ENCODE measurements around the gene GRID2.

GRID2 gene

GRCh38 chr4:93409035-93409434, 1105.3 kb downstream of the GRID2 start:
- DNase-seq (ENCODE audit: low read depth): no peak

DNA sequence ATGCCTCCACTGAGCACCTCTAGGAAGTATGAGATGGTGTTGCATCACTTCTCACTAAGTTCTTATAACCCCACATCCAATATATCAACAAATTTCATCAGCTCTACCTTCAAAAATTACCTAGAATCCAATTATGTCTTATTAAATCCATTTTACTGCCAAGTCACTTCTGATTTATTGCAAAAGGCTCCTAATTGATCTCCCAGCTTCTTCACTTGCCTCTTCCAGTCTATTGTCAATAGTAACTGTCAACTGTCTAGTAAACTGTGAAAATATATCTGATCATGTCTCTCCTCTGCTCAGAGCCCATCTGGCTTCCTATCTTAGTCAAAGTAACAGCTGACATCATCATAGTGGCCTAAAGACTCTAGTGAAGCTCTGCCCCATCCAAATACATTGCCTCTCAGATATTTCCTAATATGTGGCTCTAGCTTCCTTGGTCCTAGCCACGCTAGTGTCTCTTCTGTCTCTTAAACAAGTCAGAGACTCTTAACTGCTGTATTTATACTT, 1110.3 kb downstream of the GRID2 start:
- no peak for DNase-seq (ENCODE audit: low read depth)

- no peak for DNase-seq (ENCODE audit: low read depth)
Measured at GRCh38 chr4:93416344-93417128, 1112.8 kb downstream of the GRID2 start.

DNA sequence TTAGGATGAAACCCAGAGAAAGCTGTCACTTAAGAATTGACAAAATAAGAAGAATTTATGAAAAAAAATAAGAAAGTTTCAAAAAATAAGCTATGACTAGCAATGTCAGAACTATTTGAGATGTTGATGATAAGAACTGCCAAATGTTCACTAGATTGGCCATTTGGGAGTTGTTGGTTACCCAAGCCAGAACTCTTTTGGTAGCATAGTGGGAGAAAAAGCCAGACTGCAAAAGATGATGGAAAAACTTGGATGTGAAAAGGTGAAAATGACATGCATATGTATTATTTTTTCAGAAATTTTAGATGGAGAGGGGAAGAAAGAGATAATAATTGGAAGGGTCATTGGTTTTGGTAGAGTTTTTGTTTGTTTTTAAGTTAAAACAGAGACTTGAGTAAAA, 1127.6 kb downstream of the GRID2 start:
- DNase-seq (ENCODE audit: low read depth): no peak

DNA sequence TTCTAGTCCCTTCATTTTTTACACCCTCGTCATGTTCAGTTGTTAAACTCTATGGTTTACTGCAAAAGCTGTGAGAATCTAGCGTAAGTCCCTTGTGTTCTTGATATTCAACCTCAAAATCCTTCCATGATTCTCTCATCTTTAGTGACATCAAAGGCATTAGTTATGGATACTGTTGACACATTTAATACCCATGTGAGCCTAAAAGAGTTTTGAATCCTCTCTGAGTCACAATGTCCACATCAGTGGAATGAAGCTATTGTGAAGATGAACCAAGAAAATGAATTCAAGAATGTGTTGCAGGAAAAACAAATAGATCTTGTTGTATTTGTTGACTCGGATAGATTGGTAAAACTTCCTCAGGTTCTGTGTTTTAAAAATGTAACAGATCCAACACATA, 1130.1 kb downstream of the GRID2 start:
- DNase-seq (ENCODE audit: low read depth): no peak

- no peak for DNase-seq (ENCODE audit: low read depth)
Measured at GRCh38 chr4:93436000-93436626, 1132.3 kb downstream of the GRID2 start.

DNA sequence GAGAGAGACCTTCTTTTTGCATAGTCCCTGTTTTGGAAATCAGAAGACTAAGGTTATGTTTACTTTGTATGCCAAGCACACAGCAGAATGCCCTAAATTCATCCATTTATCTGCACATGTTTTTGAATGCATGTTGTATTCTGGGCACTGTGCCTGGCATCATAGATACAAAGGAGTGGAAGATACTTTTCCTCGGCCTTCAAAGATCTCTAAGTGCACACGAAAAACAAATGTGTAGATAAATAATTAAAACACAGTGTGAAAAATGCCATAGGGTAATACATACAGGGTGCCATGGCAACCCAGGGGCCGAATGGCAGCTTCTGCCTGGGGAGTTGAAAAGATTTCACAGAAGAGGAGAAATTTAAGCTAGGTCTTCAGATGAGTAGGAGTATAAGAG, 1134.2 kb downstream of the GRID2 start:
- DNase-seq (ENCODE audit: low read depth): no peak

GRCh38 chr4:93444860-93445259, 1141.1 kb downstream of the GRID2 start:
- no peak for DNase-seq (ENCODE audit: low read depth)

DNA sequence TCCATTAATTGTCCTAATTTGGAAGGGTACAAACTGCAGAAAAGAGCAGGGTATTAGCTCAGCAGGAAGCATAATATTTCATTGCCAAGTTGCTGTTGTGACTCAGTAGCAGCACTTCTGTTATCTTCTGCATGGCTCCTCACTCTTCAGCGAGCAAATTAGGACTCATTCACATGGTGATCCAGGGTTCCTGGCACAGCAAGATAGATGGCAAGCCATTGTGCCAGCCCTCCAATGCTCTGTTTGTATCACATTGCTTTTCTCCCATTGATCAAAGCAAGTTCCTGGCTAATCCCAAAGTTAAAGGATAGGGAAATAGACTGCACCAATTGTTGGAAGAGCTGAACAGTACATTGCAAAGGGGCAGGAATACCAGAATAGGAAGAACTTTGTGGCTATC, 1142.3 kb downstream of the GRID2 start:
- DNase-seq (ENCODE audit: low read depth): no peak

- no peak for DNase-seq (ENCODE audit: low read depth)
Measured at GRCh38 chr4:93448691-93449293, 1145.0 kb downstream of the GRID2 start.

GRCh38 chr4:93451954-93452353, 1148.2 kb downstream of the GRID2 start:
- DNase-seq (ENCODE audit: low read depth): no peak

DNA sequence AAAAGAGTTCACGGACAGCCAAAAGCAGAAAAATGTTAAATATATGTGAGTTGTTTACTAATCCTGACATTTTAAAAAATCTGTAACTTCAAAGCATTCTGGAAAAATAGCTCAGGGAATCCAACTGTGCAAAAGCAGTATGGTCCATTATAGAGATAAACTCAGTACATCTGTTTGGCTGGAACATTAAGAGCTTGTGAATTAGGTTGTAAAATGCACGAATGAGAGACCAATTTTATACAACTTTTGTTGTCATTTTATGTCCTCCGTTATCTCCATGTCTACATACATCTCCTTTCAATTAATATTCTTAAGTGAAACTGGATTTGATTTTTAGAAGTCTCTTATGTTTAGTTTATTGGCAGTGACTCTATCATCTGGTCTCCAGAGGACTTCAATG, 1157.8 kb downstream of the GRID2 start:
- no peak for DNase-seq (ENCODE audit: low read depth)

DNA sequence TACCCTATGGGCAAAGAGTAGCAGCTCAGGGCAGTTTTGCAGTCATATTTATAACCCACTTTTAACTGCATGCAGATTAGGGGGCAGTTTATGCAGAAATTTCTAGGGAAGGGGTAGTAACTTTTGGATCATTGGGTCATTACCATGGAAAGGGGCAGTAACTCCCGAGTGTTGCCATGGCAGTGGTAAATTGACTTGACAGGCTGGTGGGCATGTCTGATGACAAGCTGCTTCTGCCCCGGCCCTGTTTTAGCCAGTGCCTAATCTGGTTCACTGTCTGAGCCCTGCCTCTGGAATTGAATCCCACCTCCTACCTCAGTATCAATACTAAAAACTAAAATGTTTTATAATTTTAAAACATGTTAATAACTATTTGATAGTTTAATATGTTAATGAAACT, 1162.7 kb downstream of the GRID2 start:
- no peak for DNase-seq (ENCODE audit: low read depth)

DNA sequence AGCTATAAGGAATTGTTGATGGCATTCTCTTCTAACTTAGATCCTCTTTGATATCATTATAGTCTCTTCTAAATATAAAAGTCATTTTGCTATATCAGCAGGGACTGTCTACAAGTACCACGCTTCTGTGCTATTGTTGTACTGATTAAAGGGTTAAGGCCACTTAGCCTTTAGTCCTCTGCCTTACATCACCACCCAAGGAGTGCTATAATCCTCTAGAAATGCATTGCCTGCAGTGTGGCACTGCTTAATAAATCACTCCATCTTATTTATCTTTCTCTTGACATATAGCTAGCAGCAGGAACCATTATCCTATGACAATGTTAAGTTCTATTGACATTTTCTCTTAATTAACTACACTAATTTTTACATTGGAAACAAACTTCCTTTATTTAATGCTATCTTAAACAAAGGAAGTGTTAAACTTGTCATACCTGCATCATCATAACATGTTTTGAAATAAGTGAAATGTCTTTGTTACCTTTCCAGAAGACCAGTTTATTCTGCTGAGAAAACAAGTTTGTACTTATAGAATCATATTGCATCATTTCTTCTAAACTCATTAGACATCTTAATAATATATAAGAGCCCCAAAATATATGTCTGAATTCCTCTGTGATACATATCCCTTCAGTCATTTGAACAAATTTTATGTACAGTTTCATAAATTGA, 1163.9 kb downstream of the GRID2 start:
- no peak for DNase-seq (ENCODE audit: low read depth)

DNA sequence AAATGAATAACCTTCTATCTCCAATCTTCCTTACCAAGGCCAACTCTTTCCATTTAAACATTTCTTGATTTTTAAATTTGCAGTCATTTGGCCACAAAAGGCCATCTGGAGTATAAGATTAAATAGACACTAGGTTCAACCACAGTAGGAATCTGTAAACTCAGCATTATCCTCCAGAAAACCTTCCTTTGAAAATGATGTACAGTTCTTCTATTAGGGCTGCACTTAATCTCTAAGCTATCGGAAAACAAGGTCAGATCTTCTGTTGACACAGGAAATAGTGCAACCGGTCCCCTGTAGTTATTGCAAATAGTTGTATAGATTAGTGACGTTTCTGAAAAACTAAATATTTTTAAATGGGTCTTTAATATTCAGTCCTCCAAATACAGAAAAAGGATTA, 1165.8 kb downstream of the GRID2 start:
- DNase-seq (ENCODE audit: low read depth): no peak

DNA sequence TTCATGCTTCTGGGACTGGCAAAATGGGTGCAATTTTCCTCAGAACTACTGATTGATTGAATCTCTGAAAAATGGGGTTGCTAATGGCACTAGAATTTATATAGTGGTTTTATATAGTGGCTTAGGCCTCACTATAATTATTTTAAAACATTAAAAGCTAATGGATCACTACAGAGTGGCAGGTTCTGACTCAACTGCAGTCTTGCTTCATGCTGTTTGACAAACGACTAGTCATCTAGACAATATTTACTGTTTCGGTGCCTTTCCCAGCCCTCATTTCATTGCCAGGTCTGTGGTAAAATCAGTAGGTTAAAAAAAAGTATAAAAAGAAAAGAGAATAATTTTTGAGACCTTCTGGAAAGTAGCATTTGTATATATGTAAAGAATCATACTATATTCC, 1172.0 kb downstream of the GRID2 start:
- DNase-seq (ENCODE audit: low read depth): no peak

DNA sequence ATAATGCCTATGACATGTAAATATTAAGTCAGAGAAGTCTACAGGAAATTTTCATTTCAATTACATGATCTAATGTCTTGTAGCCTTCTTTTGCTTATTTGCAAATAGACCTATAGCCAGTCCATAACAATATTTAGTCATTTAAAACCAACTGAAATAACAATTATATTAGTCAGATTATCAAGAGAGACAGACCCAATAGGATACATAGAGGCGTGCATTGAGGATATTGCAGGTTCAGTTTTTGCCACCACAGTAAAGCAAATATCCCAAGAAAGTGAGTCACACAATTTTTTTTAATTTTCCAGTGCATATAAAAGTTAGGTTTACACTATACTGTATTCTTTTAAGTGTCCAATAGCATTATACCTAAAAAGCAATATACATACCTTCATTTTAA, 1175.0 kb downstream of the GRID2 start:
- DNase-seq (ENCODE audit: low read depth): no peak

DNA sequence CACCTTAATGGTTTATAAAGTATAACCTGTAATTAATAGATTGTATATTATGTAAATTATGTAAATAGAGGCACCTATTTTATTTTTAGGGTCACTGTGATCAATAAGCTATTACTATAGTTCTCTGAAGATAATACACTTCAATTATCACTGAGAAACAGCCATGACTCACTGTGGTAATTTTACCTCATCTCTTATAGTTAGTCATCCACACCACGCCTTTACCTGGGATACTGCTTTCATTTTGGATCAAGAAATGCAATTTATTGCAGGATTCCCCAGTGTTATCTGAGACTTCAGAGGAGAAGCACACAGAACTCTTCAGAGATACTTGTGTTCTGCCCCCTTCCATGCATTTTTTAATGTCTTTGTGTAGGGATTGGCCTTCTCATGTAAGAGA, 1176.7 kb downstream of the GRID2 start:
- DNase-seq (ENCODE audit: low read depth): no peak

GRCh38 chr4:93495346-93495745, 1191.6 kb downstream of the GRID2 start:
- DNase-seq (ENCODE audit: low read depth): no peak

GRCh38 chr4:93501244-93501643, 1197.5 kb downstream of the GRID2 start:
- DNase-seq (ENCODE audit: low read depth): no peak

DNA sequence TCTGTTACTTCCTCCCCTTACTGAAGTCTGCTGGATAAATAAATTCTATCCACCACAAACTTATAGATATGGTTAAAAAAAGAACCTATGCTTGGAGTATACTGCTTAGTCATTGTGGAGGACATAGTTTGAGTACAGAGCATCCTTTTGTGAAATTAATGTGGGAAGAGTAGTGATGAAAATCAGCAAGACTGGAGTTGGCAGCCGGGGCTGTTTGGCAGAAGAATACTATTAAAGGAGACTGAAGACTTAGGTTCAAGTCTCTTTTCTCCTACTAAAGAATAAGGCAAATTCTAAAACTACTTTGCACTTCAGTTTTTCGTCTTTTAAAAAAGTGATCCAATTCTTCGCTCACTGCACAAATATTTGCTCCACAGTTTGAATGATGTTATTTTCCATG, 1198.2 kb downstream of the GRID2 start:
- DNase-seq (ENCODE audit: low read depth): no peak

DNA sequence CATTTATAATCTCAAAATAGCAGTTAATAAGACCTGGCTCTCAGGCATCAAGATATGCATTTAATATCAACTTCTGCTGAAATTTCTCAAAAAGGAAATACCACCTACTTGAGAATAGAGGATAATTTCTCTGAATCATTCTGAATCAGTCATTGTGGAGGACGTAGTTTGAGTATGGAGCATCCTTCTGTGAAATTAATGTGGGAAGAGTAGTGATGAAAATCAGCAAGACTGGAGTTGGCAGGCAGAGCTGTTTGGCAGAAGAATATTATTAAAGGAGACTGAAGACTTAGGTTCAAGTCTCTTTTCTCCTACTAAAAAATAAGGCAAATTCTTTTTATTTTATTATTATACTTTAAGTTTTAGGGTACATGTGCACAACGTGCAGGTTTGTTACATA, 1199.2 kb downstream of the GRID2 start:
- DNase-seq (ENCODE audit: low read depth): no peak

DNA sequence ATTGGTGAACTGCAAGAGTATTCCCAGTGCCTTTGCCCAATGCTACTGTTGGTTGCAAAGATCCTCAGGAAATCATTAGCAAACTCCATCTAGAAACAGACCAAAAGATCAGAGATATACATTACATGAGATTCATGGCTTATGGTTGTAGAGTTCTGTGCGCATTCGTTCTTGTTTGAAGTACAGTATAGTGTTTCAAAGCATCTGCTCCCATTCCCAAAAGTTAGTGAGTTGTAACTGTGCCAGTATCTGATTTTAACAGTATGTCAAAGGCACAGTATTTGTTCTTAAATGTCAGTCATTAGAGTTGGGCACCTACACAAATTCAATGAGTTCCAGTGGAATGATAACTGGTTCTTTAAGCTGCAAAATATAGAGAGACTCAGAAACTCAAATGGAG, 1210.1 kb downstream of the GRID2 start:
- DNase-seq (ENCODE audit: low read depth): no peak

Measured in activated T-helper 9 cell treated with anti-CD3 and anti-CD28 coated beads, Interleukin-2, amount 50 U/mL, for 16 hours (primary cell).